Mucosa of descending colon (tissue), 3 donors: ENCODE results near the gene FAM171A1. TPM values are rescaled to one million over a fixed set of nuclear protein-coding genes. Genes with fewer than 3 reads are reported as not detected.
"Not testable (repeated sequence)": the region's sequence is repeated elsewhere in the genome, so short reads cannot be mapped to it uniquely, and the experiment has no call there.

Experiments used
- ATAC-seq: fragments of 200-7000 bp; cut with Tn5 transposase; one replicate; pipeline ENCODE4 v1.9.1; 2020; ENCODE audit warnings: mild to moderate bottlenecking, moderate library complexity
- DNase-seq, 3 donors: peaks; one replicate each; pipeline ENCODE4 v3.0.0-alpha.2; 2020
- H3K36me3 ChIP-seq: fragments of 200-600 bp; one replicate; pipeline ENCODE4 v1.8.0; 2021; ENCODE audit warnings: low read depth, mild to moderate bottlenecking
- H3K4me1 ChIP-seq: fragments of 200-600 bp; one replicate; pipeline ENCODE4 v1.8.0; 2021; ENCODE audit warnings: low read depth, mild to moderate bottlenecking
- H3K4me3 ChIP-seq: fragments of 200-600 bp; one replicate; pipeline ENCODE4 v1.8.0; 2021; ENCODE audit warnings: mild to moderate bottlenecking
- H3K9me3 ChIP-seq: fragments of 200-600 bp; one replicate; pipeline ENCODE4 v1.8.0; 2021; ENCODE audit warnings: mild to moderate bottlenecking
- intact Hi-C, 2 donors: fragments of 100-400 bp; cut with DNase I in 1 of 2; cut with micrococcal nuclease in 1 of 2; formaldehyde crosslinking; loops; one replicate each; pipeline versions ENCODE4 v1.11.0 to v1.11.1; 2022; cut with DNase I, micrococcal nuclease
- total RNA-seq, 3 donors: library from RNA; stranded (reverse); fragmentation: NEBNext Ultra II Directional in 2 of 3; extraction: Animal tissue kit (Norgen Biotek cat#: 25700) in 2 of 3; gene quantifications; one replicate each; pipeline versions ENCODE4 v1.2.1 to v1.2.4, GENCODE V29; 2021 to 2023
- TF ChIP-seq, protein P1 (sequence below): fragments of 200-600 bp; IDR thresholded peaks from one replicate; pipeline ENCODE4 v1.8.0; 2022; ENCODE audit warnings: antibody characterized with exemption, mild to moderate bottlenecking
- donor health status: DM: no; HTN: no; CAD: no; lungs with moderate emphysema.
- donor health status: DM: no; HTN: no; CAD: no.
- donor health status: DM: no; HTN: yes; CAD: no.

Gene FAM171A1
- total RNA-seq, 3 donors from 2014 or later: 33.7 to 60.7 (median 50.4) TPM

- H3K9me3 ChIP-seq: no peaks in the 10 kb centered on the region
- intact Hi-C loops: no loop called here
- TF ChIP-seq, protein P1, sequence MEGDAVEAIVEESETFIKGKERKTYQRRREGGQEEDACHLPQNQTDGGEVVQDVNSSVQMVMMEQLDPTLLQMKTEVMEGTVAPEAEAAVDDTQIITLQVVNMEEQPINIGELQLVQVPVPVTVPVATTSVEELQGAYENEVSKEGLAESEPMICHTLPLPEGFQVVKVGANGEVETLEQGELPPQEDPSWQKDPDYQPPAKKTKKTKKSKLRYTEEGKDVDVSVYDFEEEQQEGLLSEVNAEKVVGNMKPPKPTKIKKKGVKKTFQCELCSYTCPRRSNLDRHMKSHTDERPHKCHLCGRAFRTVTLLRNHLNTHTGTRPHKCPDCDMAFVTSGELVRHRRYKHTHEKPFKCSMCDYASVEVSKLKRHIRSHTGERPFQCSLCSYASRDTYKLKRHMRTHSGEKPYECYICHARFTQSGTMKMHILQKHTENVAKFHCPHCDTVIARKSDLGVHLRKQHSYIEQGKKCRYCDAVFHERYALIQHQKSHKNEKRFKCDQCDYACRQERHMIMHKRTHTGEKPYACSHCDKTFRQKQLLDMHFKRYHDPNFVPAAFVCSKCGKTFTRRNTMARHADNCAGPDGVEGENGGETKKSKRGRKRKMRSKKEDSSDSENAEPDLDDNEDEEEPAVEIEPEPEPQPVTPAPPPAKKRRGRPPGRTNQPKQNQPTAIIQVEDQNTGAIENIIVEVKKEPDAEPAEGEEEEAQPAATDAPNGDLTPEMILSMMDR: no peak
- peaks cover 5% of the 10 kb centered on the region for H3K4me1 ChIP-seq
- ATAC-seq (peak; percentile 55), DNase-seq (no peak)
- H3K36me3 ChIP-seq: no peaks in the 10 kb centered on the region
- H3K4me3 ChIP-seq: no peak overlapping the region
Observed at GRCh38 chr10:15290150-15290549, 80.9 kb downstream of the FAM171A1 start.

DNA sequence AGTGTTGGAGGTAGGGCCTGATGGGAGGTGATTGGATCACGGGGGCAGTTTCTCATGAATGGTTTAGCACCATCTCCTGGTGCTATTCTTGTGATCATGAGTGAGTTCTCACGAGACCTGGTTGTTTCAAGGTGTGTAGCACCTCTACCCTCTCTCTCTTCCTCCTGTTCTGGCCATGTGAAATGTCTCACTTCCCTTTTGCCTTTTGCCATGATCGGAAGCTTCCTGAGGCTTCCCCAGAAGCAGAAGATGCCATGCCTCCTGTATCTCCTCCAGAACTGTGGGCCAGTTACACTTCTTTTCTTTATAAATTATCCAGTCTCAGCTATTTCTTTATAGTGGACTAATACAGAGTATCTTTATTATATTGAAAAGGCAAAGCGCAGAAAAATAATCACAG, 90.1 kb downstream of the FAM171A1 start:
- intact Hi-C loops: no loop called here
- ATAC-seq (no peak), DNase-seq (no peak)
- Histone ChIP-seq H3K36me3 (no peaks in the 10 kb centered on the region), H3K4me1 (no peaks in the 10 kb centered on the region), H3K9me3 (no peaks in the 10 kb centered on the region), H3K4me3 (no peak overlapping the region)
- TF ChIP-seq, protein P1: no peak

- DNase-seq (no peak), ATAC-seq (no peak)
- TF ChIP-seq, protein P1: no peak
- Histone ChIP-seq H3K9me3 (no peaks in the 10 kb centered on the region), H3K4me3 (no peak overlapping the region), H3K36me3 (no peaks in the 10 kb centered on the region), H3K4me1 (no peaks in the 10 kb centered on the region)
- intact Hi-C loops: no loop called here
Observed at GRCh38 chr10:15280462-15280861, 90.6 kb downstream of the FAM171A1 start.

DNA sequence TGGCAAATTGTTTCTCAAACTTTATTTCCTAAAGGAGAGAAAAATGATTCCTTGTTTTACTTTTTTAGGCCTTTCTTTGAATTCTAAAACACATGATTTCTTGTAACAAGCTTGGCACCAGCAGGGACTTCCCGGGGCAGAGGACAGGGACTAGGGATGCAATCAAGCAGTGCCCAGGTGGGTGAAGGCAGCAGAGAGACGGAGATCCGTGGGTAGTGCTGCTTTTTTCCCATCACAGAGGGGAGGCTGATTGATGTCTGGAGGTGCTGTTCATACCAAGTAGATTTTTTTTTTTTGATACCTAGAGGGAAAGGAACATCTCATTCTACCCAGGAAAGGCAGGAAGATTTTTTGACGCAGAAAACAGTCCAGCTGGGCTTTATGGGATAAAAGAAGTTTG, 91.9 kb downstream of the FAM171A1 start:
- H3K36me3 ChIP-seq: no peaks in the 10 kb centered on the region
- ATAC-seq: no peak
- DNase-seq: no peak
- no peaks in the 10 kb centered on the region for H3K4me1 ChIP-seq
- TF ChIP-seq, protein P1: no peak
- intact Hi-C loops: no loop called here
- H3K9me3 ChIP-seq: no peaks in the 10 kb centered on the region
- no peak overlapping the region for H3K4me3 ChIP-seq

DNA sequence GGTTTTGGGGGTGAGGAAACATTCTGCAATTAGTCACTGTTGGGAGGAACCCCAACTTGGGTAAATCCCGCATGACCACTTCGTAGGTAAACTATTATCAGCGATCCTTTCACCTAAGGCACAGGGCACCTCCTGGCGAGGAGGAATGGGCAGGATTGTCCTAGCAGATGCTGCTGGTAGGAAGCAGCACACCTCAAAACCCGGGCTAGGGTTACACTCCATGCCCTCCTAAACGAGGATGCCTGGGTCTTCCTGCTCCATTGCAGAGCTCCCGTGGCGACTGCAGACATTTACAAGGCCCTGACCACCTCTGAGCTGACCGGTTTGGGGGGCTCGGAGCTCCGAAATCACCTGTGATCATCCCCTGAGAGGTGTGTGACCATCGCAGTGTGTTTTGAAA, 92.3 kb downstream of the FAM171A1 start:
- no peak for DNase-seq
- Histone ChIP-seq H3K36me3 (no peaks in the 10 kb centered on the region), H3K4me1 (no peaks in the 10 kb centered on the region), H3K9me3 (no peaks in the 10 kb centered on the region), H3K4me3 (no peak overlapping the region)
- TF ChIP-seq, protein P1: no peak
- intact Hi-C loops: no loop called here
- ATAC-seq: no peak

DNA sequence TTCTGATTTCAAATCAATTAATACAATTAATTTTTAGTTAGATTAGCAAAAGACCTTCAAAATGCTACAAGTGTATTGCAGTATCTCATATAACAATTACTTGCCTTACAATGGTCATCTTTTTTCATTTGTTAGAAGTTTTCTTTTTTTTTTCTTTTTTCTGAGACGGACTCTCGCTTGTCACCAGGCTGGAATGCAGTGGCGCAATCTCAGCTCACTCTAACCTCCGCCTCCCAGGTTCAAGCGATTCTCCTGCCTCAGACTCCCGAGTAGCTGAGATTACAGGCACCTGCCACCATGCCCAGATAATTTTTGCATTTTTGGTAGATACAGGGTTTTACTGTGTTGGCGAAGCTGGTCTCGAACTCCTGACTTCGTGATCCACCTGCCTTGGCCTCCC, 95.0 kb downstream of the FAM171A1 start:
- DNase-seq, H3K9me3 ChIP-seq, H3K4me3 ChIP-seq, intact Hi-C loops, ATAC-seq, H3K36me3 ChIP-seq, H3K4me1 ChIP-seq: not testable (repeated sequence)

- DNase-seq, H3K4me1 ChIP-seq, intact Hi-C loops, ATAC-seq, H3K9me3 ChIP-seq, H3K36me3 ChIP-seq, H3K4me3 ChIP-seq: not testable (repeated sequence)
Observed at GRCh38 chr10:15269838-15270237, 101.3 kb downstream of the FAM171A1 start.
